ENCODE data around the gene TEF.
"Not testable (repeated sequence)": the region's sequence is repeated elsewhere in the genome, so short reads cannot be mapped to it uniquely, and the experiment has no call there.

The TEF gene

GRCh38 chr22:41383085-41383484, 1.3 kb downstream of the TEF start:
- no peak for DNase-seq

- DNase-seq, result no peak
Measured at GRCh38 chr22:41384128-41384527, 2.4 kb downstream of the TEF start.

GRCh38 chr22:41387341-41387740, 5.6 kb downstream of the TEF start:
- no peak for DNase-seq

- no peak for DNase-seq
Measured at GRCh38 chr22:41394012-41394356, 12.2 kb downstream of the TEF start.

GRCh38 chr22:41395531-41396240, 13.9 kb downstream of the TEF start:
- no peak for DNase-seq

- DNase-seq, result no peak
Measured at GRCh38 chr22:41397143-41397811, 15.5 kb downstream of the TEF start.

- DNase-seq, result no peak
Measured at GRCh38 chr22:41398921-41399320, 17.2 kb downstream of the TEF start.

- DNase-seq, result no peak
Measured at GRCh38 chr22:41401781-41402648, 20.3 kb downstream of the TEF start.

- not testable (repeated sequence) for DNase-seq
Measured at GRCh38 chr22:41402851-41403250, 21.1 kb downstream of the TEF start.

- DNase-seq, result peak; percentile 80
Measured at GRCh38 chr22:41403532-41404318, 22.0 kb downstream of the TEF start.

GRCh38 chr22:41405588-41405987, 23.8 kb downstream of the TEF start:
- DNase-seq, result peak; percentile 23

GRCh38 chr22:41406410-41406809, 24.7 kb downstream of the TEF start:
- DNase-seq, result no peak

GRCh38 chr22:41407433-41407832, 25.7 kb downstream of the TEF start:
- DNase-seq, result no peak

GRCh38 chr22:41408665-41409064, 26.9 kb downstream of the TEF start:
- DNase-seq, result no peak

GRCh38 chr22:41410311-41410751, 28.6 kb downstream of the TEF start:
- no peak for DNase-seq

- DNase-seq, result no peak
Measured at GRCh38 chr22:41411021-41411851, 29.5 kb downstream of the TEF start.

- DNase-seq, result no peak
Measured at GRCh38 chr22:41415554-41415953, 33.8 kb downstream of the TEF start.

GRCh38 chr22:41417622-41418390, 36.1 kb downstream of the TEF start:
- DNase-seq, result no peak

- no peak for DNase-seq
Measured at GRCh38 chr22:41418717-41419116, 37.0 kb downstream of the TEF start.

GRCh38 chr22:41425660-41426365, 44.1 kb downstream of the TEF start:
- no peak for DNase-seq
